ENCODE data around the gene ATP1A4.

ATP1A4 gene

DNA sequence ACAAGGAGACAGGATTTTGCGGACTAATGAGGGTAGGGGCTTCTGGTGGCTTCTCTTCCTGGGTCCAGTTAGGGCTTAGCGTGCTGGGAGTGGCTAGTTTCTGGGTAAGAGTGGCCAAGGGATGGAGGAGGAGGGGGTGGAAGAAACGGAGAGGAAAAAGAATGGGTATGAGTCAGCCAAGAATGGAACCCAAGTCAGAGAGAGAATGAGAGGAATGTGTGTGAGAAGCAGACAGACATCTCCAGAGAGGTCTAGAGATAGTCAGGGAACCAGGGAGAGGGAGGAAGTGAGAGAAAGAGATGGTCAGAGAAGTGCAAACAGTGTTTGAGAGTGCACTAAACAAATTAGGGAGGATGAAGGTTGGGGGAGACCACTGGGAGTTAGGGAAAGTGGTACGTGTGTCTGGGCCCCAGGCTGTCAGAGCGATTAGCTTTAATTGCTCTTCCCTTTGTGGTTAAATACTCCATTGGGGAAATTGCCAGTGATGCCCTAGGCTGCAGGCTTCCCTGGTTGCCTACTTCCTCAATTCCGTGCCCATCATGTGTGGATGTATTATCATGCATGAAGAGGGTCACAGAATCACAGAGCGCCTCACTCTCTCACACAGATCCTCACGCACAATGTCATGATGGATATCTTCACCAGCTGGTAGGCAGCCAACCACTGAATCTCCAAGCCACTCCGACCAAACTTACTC lies 55.2 kb downstream of the ATP1A4 start:
- no peak for DNase-seq (ENCODE audit: low read depth)

DNA sequence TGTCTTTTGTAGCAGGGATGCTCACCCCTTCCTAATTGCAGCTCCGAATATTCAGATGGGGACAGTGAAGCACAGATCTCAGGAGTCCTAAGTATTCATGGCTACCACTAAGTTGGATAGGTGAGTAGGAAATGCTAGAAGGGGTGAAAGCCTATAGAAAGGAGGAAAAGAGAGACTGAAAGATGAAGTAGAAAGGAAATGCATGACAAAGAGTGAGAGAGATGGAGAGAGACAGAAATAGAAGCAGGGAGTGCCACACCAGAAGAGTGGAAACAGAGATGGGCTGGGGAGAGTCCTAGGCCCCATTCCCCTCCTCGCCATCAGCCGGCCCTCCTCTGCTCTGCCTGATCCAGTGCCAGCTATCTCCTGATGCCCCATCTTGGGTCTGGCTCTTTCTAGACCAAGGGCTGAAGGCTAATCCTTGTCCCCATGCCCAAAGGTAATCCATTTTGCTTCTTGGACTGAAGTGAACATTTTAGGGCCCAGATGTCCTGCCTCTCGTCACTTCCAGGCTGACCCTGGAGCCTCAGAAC lies 55.8 kb downstream of the ATP1A4 start:
- DNase-seq (ENCODE audit: low read depth) = no peak

DNA sequence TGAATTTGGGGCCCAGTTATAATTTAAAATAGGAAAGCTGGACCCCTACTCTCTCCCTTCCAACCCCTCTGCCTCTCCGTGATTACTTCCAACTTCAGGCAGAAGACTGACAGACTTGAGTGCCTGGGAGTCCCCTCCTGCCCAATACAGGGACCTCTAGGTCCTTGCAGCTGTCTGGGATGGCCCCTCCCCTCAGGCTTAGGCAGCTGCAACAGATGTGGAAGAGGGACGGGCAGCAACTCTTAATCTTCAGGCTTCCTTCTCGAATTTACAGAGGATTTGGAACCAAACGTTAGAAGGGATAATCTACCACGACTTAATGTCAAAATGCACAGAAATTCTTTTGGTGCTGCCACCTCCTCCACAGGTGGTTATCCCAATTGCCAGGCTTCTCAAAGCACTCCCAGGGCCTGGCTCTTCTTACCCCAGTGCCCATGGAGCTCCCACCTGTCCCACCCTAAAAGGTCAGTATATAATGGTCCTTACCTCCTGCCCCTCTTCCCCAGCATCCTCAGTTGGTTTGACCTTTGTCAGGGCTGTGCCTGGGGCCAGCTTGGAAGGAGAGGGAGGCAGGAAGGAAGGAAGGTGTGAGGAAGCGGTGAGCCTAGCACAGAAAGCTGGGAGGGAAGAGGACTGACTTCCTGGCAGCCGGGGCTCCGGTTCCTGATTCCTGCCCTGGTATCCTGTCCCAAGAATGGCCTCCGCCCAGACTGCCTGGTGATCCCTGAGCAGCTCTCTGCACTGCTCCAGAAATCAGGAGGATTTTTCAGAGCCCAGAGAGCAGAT lies 56.6 kb downstream of the ATP1A4 start:
- no peak for DNase-seq (ENCODE audit: low read depth)

DNA sequence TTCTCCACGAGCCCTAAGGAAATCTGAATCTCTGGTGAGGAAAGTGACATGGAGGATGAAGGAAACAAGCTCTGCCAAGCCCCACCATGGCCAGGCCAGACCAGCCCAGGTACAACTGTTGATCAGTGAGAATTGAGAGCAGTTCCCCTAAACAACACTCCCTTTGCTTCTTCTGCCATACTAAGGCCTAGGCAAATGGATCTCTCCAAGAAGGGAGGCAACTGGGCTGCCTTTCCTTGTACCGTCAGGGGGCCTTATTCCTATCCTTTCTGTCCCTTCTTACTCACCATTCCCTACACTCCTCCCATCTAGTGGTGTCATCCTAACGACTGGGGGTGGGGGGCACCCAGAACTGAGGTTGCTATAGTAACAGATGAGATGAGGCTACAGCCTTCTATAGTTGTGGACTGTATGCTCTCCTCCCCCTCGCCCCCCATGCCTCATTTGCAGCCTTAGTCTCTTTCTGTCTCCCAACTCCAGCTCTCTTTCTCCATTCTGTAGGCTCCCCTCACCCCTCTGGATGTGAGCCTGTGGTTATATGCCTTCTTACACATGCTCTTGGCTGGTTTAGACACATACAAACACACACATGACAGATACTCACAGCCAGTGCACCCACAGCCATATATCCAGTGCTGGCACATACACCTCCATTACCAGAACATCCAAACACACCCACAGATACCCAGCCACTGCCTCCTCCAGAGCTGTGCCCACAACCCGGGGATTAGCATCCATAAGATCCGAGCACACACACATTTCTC lies 57.3 kb downstream of the ATP1A4 start:
- DNase-seq (ENCODE audit: low read depth) = no peak

DNA sequence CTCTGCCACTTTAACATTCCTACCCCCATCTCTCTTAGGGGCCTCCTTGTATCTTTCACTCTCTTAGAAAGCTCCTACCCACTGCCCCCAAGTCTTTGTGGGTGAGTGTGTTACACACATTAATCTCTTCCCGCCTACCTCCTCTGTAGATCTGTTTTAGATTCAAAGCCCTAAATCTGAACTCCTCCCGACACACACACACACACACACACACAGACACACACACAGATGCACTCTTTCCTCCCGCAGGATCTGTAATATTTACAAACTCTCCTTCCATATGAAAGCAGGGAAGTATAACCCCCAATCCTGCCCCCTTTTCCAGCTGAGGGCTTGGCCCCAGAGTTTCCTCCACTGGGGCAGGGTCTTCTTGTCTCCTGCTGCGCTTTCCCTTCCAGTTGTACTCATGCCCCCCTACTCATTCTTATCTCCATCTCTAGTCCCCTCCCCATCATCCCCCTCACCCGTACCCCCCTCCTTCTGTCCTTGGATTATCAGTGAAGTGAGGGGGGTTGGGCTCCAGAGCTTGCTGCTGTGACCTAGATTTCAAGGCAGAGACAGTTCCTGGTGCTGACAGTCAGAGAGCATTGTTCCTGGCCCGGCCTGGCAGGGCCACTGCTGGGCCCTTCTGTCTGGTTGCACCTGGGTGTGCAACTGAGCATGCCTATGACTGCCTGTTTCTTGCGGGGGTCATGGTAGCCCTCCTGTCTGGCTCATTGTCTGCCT lies 58.1 kb downstream of the ATP1A4 start:
- no peak for DNase-seq (ENCODE audit: low read depth)

DNA sequence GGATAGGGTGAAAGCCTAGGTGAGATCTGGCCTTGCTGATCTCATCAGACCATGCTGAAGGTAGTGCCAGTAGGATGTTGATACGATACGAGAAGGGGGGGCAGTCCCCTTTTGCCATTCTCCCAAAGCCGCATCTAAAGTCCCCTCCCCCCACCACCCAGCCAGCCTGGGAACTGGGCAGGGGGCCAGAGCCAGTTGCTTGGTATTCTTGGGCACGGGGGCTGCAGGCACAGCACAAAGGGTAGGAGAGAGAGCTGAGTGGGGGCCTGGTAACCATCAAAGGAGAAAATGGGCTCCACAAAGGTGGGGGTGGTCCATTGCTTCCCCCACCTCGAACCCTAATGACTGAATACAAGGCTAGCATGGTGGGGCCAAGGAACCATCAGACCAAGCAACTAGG lies 59.2 kb downstream of the ATP1A4 start:
- no peak for DNase-seq (ENCODE audit: low read depth)

DNA sequence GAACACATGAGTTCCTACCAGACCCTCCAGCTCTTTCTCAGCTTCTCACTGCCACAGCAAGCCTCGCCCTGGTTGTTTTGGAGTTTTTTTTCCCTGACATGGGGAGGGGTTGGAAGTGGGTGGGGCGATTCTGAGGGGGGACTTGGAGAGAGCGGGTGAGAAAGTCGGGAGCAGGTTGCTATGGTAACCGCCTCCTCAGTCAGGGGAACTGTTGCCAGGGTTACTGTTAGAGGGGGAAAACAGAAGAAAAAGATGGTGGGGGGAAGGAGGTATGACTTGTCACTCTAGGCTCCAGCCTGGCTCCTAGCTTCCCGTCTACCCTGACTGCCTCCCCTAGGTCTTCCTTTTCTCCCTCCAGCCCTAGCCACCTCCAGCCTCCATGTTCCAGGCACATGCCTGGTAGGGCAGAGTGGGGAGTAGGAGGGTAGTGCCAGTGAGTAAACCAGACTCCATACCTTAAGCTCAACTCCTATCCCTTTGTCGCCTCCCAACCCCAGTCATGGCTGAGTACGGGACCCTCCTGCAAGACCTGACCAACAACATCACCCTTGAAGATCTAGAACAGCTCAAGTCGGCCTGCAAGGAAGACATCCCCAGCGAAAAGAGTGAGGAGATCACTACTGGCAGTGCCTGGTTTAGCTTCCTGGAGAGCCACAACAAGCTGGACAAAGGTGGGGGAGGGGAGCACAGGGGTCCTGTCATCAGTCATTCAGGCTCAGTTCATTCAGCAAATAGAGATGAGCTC lies 59.8 kb downstream of the ATP1A4 start:
- DNase-seq (ENCODE audit: low read depth) = no peak

DNA sequence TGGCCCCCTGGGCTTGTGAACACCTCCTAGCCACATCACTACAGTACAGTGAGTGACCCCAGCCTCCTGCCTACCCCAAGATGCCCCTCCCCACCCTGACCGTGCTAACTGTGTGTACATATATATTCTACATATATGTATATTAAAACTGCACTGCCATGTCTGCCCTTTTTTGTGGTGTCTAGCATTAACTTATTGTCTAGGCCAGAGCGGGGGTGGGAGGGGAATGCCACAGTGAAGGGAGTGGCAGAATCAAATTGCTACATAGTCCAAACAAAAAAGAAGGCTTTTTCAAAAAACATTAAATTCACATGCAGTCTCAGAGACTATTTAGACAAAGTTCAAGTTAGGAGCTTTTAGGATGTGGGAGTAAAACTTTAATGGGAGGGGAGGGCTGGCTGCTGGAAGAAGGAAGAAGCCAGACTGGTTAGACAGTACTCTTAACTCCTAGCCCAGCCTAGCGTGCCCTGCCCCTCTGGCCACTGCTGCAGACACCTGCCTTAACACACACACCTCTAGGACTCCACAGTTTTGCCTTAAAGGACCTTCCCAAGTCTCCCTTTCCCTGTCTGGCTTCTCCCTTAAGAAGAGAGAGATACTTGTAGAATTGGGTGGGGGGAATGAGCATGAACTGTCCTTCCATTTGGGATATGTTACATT lies 63.2 kb downstream of the ATP1A4 start:
- no peak for DNase-seq (ENCODE audit: low read depth)

DNA sequence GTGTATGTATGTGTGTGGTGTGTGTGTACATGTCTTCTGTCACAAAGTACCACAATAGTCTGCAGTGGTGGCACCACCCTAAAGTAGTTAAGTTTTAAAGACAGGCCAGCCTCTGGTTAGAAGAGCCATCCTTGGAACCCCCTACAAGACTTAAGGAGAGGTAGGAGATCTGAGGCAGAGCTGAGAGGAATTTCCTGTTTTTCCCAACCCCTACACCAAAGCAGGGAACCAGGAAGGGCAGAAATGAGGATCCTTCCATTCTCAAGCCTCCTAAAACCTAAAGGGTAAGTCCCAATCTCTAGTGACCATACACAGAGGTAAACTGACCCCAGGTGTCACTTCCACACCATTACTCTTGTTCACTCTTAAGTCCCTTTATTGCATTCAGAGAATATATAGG lies 64.9 kb downstream of the ATP1A4 start:
- no peak for DNase-seq (ENCODE audit: low read depth)

DNA sequence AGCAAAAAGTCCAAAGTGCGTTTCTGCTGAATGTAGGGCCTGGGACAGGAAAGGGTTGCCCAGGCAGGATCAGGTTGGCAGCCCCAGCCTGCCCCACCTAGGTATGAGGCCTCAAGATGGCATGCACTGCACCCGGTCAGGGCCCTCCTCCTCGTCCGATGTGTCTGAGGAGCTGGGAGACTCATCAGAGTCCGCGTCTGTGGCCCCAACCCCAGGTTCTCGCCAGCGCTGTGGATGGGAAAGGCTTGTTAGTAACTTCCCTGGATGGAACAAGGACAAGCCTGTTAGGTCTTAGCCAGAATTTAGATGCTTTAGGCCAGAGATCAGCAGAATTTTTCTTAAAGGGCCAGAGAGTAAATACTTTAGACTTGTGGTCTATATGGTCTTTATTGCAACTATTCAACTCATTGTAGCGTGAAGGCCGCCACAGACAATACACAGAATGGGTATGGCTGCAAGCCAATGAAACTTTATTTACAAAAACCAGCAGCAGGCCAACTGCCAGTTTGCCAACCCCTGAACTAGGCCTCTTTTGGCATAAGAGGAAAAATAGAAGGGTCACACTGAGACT lies 66.2 kb downstream of the ATP1A4 start:
- no peak for DNase-seq (ENCODE audit: low read depth)

DNA sequence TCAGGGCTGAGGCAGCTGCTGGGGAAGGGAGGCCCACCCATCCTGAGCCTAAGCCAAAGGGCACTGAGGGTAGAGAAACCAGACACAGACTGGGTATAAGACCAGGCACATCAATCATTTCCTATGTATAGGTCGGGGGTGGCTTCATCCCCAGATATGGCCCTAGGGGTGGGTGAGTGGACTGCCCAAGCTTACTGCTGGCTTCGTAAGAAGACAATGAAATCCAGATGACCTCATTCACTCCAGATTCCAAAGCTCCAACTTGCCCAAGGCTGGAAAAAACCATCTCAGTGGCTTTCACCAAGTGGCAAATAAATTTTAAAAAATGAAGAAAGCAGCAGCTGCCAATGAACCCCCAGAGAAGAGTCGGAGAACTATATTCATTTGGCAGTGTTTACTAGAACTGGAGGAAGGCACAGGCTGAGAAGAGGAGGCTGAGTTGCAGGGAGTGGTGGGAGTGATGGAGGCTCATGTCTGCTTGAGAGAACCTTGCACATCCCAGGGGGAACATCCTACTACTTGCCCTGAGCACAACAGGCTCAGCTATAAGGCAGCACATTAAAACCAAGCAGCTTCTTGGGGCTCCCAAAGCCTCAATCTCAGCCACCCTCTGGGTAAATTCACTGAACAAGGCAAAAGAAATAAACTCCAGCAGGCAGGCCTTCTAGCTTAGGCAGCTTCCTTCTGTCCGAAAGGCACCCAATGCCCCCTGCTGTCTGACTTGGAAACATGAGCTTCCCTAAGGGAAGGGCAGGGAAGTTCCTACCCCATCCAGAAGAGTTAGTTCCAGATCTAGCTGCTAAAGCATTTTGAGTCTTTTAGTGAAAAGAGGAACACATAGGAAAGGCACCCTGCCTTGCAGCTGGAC lies 67.9 kb downstream of the ATP1A4 start:
- DNase-seq (ENCODE audit: low read depth) = no peak

DNA sequence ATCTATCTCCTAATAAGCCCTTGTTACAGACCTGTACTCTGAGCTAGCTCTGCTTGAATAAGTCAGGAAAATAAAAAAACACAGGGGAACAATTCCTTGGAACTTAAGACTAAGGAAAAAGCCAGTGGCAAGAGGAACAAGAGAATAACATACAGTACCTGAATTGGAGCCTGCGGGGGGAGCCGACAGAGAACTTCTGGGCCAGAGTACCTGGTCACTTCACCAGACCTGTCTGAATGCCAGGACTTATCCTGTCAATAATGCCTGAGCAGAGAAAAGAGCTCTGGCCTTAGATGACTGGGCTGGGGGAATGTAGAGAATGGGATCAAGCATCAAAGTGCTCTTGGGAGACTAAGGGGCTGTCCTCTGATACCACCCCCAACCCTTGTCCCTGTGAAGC lies 68.9 kb downstream of the ATP1A4 start:
- no peak for DNase-seq (ENCODE audit: low read depth)

DNA sequence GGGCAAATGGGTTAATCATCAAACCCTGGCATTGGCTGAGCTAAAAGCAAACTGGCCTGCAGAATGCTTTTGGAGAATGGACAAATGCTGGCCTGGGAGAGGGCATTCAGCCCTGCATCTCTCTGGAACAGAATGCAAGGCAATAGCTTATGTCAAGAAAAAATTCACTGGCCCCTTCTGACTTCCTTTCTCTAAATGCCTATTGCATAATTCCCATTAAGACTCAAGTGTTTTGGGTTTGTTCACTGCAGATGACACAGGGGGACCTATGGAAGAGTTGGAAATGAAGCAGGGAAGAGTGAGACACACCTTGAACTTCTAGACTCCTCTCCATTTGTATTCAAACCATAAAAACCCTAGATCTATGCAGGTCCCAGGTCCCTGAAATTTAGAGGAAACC lies 69.7 kb downstream of the ATP1A4 start:
- DNase-seq (ENCODE audit: low read depth) = no peak

DNA sequence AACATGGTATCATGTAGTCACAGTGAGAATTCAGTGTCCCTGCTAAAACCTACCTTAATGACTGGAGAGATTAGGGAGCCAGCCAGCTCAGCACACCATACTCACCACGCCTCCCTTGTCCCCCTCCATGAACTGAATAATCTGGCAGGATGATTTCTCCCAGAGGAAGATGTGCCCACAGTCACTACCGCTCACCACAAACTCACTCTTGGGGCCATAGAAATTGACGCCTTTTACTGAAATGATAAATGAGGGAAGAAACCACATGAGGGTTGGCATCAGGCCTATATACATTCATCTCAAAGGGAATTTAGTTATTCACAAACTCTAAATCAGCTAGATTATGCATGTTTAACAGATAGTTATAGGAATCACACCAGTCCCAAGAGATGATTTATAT lies 71.1 kb downstream of the ATP1A4 start:
- no peak for DNase-seq (ENCODE audit: low read depth)

DNA sequence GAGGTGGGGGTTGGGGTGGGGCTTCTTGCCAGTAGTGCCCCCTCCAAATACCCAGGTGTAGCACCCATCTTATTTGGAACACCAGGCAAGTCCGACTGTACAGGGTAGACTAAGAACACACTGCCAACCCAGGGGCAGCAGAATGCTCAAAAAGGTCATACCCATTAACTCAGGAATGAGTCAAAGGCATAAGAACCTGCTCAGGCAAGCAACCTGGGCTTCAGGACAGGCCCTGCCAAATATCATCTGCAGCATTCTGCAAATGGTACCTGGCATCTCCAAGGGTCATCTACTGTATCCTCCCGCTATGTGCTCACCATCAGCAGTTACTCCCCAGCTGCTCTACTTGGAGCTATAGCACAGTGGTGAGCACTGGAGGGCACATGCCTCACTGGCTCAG lies 73.2 kb downstream of the ATP1A4 start:
- no peak for DNase-seq (ENCODE audit: low read depth)

DNA sequence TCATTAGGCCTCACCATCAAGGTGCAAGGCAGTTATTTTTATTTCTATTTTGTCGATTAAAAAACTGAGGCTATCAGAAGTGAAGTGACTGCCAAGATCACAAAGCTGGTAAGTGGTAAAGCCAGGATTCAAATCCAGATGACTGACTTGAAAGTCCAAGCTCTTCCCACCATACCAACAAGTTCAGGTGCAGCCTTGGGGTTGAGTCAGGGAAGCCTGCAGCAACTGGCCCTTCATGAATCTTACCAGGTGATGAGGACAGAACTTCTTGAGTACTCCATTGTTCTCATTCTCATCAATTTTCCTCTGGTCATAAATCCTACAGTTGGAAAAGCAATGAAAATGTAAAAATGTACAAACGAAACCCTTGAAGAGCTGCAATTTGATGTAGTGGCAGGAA lies 73.9 kb downstream of the ATP1A4 start:
- no peak for DNase-seq (ENCODE audit: low read depth)

DNA sequence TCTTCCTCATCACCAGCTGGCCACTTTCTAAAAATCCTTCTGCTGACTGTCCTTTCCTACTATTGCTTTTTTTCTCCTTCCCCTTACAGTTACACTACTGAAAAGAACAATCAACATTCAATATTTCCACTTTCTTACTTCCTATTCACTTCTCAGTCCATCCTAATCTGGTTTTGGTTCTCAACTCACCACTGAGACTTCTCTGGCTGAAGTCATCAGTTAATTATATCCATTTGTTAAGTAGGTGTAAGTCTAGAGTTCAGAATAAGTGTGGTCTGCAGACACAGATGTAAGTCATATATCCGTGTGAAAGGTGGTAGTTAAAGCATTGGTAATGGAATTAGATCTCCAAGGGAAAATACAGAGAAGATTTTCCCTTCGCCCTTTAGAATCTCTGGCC lies 75.2 kb downstream of the ATP1A4 start:
- no peak for DNase-seq (ENCODE audit: low read depth)

DNA sequence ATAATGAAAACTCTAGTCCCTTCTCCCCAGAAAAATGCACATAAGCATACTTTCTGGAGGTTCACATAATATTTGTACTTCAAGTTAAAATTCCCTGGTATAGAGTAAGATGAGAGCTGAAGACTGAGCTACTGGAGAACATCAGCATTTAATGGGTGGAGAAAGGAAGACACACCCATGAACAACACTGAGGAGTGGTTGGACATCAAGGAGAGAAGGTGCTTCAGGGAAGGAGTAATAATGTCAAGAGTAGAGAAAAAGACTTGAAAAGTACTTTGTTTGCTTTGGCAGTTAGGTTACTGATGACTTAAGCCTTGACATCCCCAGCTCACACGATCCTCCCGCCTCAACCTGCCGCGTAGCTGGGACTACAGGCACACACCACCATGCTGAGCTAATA lies 75.6 kb downstream of the ATP1A4 start:
- DNase-seq (ENCODE audit: low read depth) = no peak

DNA sequence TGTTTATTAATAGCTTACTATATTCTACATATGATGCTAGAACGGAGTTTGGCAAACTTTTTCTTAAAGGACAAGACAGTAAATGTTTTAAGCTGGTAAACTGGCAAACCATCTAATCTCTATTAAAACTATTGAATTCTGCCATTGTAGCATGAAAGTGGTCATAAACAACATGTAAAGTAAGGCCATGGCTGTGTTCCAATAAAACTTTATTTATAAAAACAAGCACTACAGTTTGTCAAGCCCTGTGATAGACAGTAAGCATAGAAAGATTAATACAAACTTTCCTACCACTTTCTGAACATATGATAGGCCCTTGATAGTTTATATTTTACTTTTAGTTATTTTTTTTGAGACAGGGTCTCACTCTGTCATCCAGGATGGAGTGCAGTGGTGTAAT lies 76.2 kb downstream of the ATP1A4 start:
- no peak for DNase-seq (ENCODE audit: low read depth)

DNA sequence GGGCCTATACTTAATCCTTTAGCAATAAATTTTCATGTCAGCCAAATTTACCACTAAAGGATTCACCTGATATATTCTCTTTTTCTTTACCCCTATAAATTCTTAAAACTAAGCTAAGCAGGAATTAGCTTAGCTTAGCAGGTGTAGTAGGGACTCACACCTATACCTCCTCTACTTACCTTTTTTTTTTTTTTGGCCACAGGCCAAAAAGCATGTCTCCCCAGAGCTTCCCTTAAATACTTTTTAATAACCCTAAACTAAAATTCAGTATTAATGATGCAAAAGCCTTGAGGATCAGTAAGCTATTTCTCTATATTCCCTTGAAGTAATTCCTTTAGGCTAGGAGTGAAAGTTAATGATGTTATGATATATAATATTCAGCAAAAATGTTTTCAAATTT lies 77.0 kb downstream of the ATP1A4 start:
- no peak for DNase-seq (ENCODE audit: low read depth)

All from activated T-cell treated with anti-CD3 and anti-CD28 coated beads for 48 hours (primary cell).